ENCODE results near the gene THAP4.

The THAP4 gene

DNA sequence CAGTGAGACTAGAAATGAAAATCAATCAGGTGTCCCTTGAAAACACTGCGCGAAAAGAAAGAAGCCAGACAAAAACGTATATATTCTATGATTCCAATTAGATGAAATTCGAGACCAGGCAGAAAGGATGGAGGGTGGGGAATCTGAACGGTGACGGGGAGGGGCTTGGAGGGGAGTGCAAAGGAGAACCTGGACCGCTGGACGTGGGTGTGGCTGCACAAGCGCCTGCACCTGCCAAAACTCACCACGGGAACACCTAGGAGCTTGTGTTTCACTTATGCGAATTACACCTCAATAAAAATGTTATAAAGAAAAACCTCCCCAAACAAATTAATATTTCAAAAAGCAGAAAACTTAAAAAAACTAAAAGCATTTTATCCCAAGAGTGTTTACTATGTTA is 21.9 kb downstream of the THAP4 start:
- H3K4me3 ChIP-seq (ENCODE audit: insufficient read depth, low read length, poor library complexity, severe bottlenecking) = no peak overlapping the region
- no peaks in the 10 kb centered on the region for H3K27me3 ChIP-seq (ENCODE audit: low read length)
- no peak overlapping the region for H2AFZ ChIP-seq (ENCODE audit: low read depth, low read length, severe bottlenecking)
- peaks cover 63% of the 10 kb centered on the region for H3K79me2 ChIP-seq (ENCODE audit: insufficient read depth, low read length)
- no peak overlapping the region for H3K9ac ChIP-seq (ENCODE audit: low read length)
- H3K4me2 ChIP-seq (ENCODE audit: low read depth, low read length, poor library complexity, severe bottlenecking) = no peak overlapping the region
- no peaks in the 10 kb centered on the region for H3K36me3 ChIP-seq (ENCODE audit: low read length)
- H4K20me1 ChIP-seq (ENCODE audit: low read depth, low read length) = no peaks in the 10 kb centered on the region
- H3K27ac ChIP-seq (ENCODE audit: low read depth, low read length) = no peak overlapping the region
- no peaks in the 10 kb centered on the region for H3K9me2 ChIP-seq (replicated peaks; ENCODE audit: insufficient read depth, low read length)
- no peaks in the 10 kb centered on the region for H3K9me3 ChIP-seq (ENCODE audit: insufficient read depth, low read length)
- TF ChIP-seq, protein P1, sequence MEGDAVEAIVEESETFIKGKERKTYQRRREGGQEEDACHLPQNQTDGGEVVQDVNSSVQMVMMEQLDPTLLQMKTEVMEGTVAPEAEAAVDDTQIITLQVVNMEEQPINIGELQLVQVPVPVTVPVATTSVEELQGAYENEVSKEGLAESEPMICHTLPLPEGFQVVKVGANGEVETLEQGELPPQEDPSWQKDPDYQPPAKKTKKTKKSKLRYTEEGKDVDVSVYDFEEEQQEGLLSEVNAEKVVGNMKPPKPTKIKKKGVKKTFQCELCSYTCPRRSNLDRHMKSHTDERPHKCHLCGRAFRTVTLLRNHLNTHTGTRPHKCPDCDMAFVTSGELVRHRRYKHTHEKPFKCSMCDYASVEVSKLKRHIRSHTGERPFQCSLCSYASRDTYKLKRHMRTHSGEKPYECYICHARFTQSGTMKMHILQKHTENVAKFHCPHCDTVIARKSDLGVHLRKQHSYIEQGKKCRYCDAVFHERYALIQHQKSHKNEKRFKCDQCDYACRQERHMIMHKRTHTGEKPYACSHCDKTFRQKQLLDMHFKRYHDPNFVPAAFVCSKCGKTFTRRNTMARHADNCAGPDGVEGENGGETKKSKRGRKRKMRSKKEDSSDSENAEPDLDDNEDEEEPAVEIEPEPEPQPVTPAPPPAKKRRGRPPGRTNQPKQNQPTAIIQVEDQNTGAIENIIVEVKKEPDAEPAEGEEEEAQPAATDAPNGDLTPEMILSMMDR (IDR thresholded peaks at IDR 0.05; ENCODE audit: insufficient read depth, low read length, poor library complexity, severe bottlenecking) = no peak
- no peak for TF ChIP-seq EZH2phosphoT487 (conservative IDR thresholded peaks at IDR 0.05; ENCODE audit: low read length)
- no peaks in the 10 kb centered on the region for H3F3A ChIP-seq (ENCODE audit: insufficient read depth)

DNA sequence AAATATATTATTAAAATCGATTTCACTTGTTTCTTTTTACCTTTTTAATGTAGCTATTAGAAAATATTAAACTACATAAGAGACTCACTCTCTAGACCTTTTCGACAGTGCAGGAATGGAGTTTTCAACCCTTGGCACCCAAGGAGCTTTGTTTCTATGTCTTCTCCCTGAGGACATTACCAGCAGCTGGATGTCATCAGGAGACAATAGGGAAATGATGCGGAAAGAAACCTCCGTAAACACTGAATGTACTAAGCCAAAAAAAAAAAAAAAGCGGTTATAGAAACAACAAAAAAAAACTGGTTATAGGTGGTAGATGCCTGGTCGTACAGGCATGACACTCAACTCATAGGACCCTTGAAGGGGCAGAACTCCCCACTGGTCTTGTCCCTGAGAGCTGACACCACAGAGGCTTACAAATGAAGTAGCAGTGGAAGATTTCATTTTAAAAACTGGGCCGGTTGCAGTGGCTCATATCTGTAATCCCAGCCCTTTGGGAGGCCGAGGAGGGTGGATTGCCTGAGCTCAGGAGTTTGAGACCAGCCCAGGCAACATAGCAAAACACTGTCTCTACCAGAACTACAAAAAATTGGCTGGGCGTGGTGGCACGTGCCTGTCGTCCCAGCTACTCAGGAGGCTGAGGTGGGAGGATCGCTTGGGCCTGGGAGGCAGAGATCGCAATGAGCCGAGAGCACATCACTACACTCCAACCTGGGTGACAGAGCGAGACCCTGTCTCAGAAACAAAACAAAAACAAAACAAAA is 23.8 kb downstream of the THAP4 start:
- H3K27ac ChIP-seq (ENCODE audit: low read depth, low read length) = no peak overlapping the region
- H3F3A ChIP-seq (ENCODE audit: insufficient read depth) = no peaks in the 10 kb centered on the region
- H3K4me3 ChIP-seq (ENCODE audit: insufficient read depth, low read length, poor library complexity, severe bottlenecking) = no peak overlapping the region

DNA sequence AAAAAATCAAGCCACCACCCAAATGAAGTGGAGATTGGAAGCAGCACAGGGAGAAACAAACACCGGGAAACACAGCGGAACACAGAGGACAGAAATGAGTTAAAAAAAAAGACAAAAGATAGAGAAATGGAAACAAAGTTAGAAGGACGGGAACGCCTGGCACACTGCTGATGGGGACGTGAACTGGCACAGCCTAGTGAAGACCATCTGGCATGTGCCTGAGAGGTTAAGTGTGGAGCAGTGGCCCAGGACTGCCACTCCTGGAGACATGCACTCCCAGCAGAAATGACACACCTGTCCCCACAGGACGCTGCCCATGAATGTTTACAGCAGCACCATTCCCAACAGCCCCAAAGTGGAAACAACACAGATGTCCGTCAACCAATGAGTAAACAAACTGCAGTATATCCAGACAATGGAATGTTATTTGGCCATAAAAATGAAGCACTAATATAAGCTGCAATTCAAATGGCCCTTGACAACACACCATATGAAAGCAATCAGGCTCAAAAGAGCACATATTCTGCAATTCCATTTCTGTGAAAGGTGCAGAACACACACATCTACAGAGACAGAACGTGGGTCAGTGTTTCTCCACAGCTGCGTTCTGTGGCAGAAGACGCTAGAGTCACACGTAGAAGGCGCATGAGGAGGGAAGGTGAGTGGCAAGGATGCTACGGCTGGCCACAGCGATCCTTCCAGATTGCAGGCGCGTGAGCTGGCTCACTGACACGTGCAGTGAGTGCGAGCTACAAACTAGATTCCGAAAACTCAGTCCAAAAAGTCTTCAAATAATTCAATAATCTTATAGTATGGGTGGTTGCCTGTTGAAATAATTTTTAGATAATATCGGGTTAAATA is 24.6 kb downstream of the THAP4 start:
- Histone ChIP-seq H3K4me3 (ENCODE audit: insufficient read depth, low read length, poor library complexity, severe bottlenecking) (no peak overlapping the region), H3K27me3 (ENCODE audit: low read length) (no peaks in the 10 kb centered on the region), H3K9ac (ENCODE audit: low read length) (no peak overlapping the region), H3K27ac (ENCODE audit: low read depth, low read length) (no peak overlapping the region), H3K4me2 (ENCODE audit: low read depth, low read length, poor library complexity, severe bottlenecking) (no peak overlapping the region), H3K36me3 (ENCODE audit: low read length) (no peaks in the 10 kb centered on the region), H4K20me1 (ENCODE audit: low read depth, low read length) (no peaks in the 10 kb centered on the region), H3F3A (ENCODE audit: insufficient read depth) (no peaks in the 10 kb centered on the region), H3K79me2 (ENCODE audit: insufficient read depth, low read length) (peaks cover 58% of the 10 kb centered on the region), H2AFZ (ENCODE audit: low read depth, low read length, severe bottlenecking) (no peak overlapping the region), H3K9me2 (replicated peaks; ENCODE audit: insufficient read depth, low read length) (no peaks in the 10 kb centered on the region), H3K9me3 (ENCODE audit: insufficient read depth, low read length) (no peaks in the 10 kb centered on the region)
- TF ChIP-seq, protein P1 (IDR thresholded peaks at IDR 0.05; ENCODE audit: insufficient read depth, low read length, poor library complexity, severe bottlenecking) = no peak
- TF ChIP-seq EZH2phosphoT487 (conservative IDR thresholded peaks at IDR 0.05; ENCODE audit: low read length) = no peak

More for the DNA sequence above, 23.8 kb downstream of the THAP4 start:
- Histone ChIP-seq H2AFZ (ENCODE audit: low read depth, low read length, severe bottlenecking) (no peak overlapping the region), H3K4me2 (ENCODE audit: low read depth, low read length, poor library complexity, severe bottlenecking) (no peak overlapping the region), H3K9me2 (replicated peaks; ENCODE audit: insufficient read depth, low read length) (no peaks in the 10 kb centered on the region), H3K9ac (ENCODE audit: low read length) (no peak overlapping the region), H3K79me2 (ENCODE audit: insufficient read depth, low read length) (peaks cover 65% of the 10 kb centered on the region), H3K36me3 (ENCODE audit: low read length) (no peaks in the 10 kb centered on the region), H3K27me3 (ENCODE audit: low read length) (no peaks in the 10 kb centered on the region), H4K20me1 (ENCODE audit: low read depth, low read length) (no peaks in the 10 kb centered on the region), H3K9me3 (ENCODE audit: insufficient read depth, low read length) (no peaks in the 10 kb centered on the region)
- TF ChIP-seq EZH2phosphoT487 (conservative IDR thresholded peaks at IDR 0.05; ENCODE audit: low read length) = no peak
- TF ChIP-seq, protein P1 (IDR thresholded peaks at IDR 0.05; ENCODE audit: insufficient read depth, low read length, poor library complexity, severe bottlenecking) = no peak

All from SU-DHL-6 (cell line).